ENCODE measurements around the gene AS3MT.
"Not testable (repeated sequence)": the region's sequence is repeated elsewhere in the genome, so short reads cannot be mapped to it uniquely, and the experiment has no call there.

Gene AS3MT, protein sequence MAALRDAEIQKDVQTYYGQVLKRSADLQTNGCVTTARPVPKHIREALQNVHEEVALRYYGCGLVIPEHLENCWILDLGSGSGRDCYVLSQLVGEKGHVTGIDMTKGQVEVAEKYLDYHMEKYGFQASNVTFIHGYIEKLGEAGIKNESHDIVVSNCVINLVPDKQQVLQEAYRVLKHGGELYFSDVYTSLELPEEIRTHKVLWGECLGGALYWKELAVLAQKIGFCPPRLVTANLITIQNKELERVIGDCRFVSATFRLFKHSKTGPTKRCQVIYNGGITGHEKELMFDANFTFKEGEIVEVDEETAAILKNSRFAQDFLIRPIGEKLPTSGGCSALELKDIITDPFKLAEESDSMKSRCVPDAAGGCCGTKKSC

DNA sequence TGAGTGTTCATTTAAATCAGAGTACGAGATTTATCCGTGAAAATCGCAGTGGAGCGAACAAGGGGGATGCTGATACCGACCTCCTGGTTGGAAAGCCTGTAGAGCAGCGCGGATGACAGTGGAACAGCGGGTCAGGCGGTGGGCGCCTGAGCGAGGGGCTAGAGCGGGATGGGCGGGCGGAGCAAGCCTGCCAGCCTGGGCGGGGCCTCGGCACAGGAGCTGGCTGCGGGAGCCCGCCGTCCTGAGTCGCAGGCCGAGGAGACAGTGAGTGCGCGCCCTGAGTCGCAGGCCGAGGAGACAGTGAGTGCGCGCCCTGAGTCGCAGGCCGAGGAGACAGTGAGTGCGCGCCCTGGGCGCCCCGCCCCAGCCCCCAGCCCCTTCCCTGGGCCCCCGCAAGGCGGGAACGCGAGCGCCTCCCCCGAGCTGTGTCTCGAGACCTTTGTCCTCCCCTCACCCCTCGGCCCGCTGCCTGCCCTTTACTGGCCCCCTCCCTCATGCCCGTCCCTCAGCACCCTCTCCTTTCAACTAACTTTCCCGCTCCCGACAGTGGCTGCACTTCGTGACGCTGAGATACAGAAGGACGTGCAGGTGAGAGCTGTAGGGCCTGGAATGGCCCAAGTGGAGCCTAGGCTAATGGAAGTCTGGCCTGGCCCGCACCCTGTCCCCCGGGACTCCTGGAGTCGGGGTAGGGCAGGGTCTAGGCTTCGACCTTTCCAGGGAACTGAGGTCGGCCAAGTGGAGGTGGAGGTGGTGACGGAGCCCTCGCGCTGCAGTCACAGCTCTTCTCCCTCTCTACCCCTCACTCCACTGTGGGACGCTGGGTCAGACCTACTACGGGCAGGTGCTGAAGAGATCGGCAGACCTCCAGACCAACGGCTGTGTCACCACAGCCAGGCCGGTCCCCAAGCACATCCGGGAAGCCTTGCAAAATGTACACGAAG lies at the start of gene AS3MT:
AS3MT (plus strand) TSS at position 213 of the 941 bp plus-strand sequence; CDS start at position 336, 123 bp downstream.
- in situ Hi-C loops (cut with MboI; ENCODE audit: low sequenced_read_pairs), result no loop called here

DNA sequence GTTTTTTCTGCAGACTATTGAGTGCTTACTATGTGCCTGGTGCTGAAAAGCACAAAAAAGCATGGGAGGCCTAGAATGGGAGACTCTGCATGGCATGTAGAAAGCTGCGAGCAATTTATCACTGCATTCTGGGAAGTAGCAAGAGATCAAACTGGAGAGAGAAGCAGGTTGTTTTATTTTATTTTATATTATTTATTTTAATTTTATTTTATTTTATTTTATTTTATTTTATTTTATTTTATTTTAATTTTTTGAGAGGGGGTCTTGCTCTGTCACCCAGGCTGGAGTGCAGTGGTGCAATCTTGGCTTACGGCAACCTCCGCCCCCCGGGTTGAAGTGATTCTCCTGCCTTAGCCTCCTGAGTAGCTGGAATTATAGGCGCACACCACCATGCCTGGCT lies 49.3 kb upstream of the AS3MT start:
- in situ Hi-C loops (cut with MboI; ENCODE audit: low sequenced_read_pairs), result not testable (repeated sequence)

DNA sequence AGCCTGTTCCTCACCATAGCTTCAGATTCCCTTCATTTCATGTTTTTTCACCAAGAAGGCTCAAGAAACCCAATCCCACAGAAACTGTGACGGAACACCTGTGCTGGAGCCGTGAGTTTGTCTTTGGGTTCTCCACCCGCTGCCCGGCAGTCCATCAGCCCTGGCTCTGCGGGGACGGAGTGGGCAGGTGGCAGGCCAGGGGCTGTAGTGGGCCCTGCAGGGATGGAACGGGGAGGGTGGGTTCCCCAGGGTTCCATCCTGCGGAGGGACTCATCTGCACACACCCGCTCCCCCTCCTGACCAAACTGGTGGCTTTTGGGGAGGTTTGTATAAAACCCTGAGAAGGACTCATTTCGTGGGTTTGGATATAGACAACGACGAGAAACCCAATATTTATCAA lies 47.0 kb upstream of the AS3MT start:
- in situ Hi-C loops (cut with MboI; ENCODE audit: low sequenced_read_pairs), result no loop called here

DNA sequence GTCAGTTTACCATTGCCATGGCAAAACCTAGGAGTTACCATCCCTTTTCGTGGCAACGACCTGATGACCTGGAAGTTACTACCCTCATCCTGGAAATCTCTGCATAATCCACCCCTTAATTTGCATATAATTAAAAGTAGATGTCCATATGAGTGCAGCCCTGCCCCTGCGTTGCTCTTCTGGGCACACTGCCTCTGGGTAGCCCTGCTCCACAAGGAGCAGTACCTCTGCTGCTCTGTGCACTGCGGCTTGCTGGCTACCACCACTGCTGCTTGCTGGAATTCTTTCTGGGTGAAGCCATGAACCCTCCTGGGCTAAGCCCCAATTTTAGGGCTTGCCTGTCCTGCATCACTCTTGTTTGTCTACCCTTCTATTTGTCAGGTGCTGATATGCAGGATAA lies 44.6 kb upstream of the AS3MT start:
- in situ Hi-C loops (cut with MboI; ENCODE audit: low sequenced_read_pairs), result no loop called here

DNA sequence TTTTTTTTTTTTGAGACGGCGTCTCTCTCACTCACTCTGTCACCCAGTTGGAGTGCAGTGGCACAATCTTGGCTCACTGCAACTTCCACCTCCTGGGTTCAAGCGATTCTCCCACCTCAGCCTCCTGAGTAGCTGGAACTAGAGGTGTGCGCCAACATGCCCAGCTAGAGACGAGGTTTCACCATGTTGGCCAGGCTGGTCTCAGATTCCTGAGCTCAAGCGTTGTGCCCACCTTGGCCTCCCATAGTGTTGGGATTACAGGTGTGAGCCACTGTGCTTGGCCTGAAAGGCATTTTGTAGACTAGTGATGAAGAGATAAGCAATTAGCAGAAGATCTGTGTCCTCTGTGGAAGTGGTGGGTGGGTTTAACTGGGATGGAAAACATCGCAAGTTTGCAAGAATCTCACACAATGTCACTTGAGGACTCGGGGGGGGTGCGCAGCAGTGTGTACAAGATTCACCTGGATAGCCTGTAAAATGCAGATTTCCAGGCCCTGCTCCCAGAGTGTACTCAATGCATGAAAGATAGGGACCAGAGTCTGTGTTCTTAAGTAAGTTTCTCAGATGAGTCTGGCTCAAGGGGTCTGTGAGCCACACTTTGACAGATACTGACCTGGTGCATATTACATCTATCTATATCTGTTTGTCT lies 43.0 kb upstream of the AS3MT start:
- in situ Hi-C loops (cut with MboI; ENCODE audit: low sequenced_read_pairs), result no loop called here

DNA sequence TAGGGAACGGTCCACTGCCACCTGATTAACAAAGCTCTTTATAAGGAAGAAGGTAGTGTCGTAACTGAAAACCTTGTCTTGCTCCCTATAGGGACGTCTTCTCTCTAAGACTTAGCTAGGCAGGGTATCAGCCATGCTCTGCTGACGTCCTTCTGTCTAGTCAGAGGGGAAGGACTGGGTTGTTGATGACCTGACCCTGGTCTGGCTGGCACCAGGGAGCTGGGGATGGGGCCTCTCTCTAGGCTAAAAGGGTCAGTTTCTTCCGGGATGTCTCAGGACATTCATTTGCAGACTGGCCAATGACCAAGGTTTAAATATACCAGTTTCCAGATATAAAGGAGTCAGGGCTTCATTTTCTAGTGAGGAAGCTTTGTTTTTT lies 41.7 kb upstream of the AS3MT start:
- in situ Hi-C loops (cut with MboI; ENCODE audit: low sequenced_read_pairs), result no loop called here

DNA sequence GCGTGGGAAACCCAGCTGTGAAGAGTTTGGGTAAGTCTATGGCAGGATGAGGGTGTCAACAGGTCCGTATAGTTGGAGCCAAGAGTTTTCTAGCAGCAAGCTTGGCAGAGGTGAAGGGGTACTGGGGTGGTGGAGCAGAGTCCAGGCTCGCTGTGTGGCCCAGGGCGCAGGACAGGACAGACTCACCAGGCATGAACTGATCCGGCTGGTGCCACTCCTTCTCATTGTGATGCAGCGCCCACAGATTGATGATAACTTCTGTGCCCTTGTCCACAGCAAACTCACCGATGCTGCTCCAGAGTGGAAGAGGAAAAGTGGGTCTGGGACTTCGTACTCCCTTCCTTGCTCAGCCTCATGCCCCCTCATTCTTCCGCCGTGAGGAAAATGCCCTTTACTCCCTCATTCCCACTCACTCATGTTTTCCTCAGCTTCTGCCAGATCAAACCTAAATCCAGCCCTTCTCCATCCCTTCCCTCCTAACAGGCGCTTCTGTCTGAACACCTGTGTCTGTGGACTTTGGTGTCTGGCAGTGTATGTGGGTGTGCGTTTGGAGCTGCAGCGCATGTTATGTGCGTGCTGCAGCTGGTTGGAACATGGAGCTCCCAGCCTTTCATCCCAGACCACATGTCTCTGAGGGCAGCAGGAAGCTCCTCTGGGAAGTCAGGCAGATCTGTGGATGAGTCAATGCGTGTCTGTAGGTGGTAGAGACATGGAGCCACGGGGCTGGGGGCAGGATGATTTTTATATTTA lies 37.8 kb upstream of the AS3MT start:
- in situ Hi-C loops (cut with MboI; ENCODE audit: low sequenced_read_pairs), result no loop called here

DNA sequence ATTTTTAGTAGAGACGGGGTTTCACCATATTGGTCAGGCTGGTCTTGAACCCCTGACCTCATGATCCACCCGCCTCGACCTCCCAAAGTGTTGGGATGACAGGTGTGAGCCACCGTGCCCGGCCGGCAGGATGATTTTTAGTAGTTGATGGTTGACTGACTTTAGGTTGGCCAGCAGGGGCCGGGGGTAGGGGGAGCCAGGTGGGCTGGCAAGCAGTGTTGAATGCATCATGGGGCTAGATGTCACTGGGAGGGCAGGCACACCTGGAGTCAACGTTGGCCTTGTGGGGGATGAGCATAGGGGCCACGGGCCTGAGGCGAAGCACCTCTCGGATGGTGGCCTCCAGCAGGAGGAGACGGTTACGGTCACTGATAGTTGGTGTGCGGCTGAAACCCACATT lies 37.0 kb upstream of the AS3MT start:
- in situ Hi-C loops (cut with MboI; ENCODE audit: low sequenced_read_pairs), result no loop called here

DNA sequence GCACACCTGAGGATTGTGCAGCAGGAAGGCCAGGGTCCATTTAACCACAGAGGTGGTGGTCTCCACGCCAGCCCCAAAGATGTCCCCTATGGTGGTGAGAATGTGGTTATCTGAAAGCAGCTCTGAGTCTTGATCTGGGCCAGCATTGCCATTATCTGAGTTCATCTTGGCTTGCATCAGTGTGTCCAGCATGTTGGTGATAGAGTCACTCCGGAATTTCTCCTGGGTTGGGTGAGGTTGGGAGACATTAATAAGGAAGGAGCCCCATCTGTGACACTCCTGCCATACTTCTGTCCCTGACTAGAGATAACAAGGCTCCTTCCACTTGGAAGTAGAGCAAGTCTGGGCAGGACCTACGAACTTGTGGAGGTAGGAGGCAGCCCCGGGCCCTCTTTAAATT lies 36.3 kb upstream of the AS3MT start:
- in situ Hi-C loops (cut with MboI; ENCODE audit: low sequenced_read_pairs), result no loop called here

DNA sequence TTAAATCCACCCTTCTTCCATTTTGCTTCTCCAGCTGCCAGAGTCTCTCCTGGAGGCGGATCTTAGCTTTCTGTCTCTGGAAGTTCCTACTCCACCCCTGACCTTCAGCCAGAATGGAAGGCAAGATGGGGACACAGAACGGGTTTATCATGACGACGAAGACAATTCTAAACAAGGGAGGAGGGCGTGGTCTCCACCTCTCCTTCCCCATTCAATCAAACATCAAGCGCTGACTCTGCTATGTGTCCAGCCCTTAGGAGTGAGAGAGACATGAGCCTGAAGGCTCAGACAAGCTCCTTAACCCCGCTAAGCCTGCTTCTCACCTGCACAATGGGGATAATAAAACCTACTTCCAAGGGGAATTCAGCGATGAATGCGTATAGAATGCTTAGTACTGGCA lies 35.1 kb upstream of the AS3MT start:
- in situ Hi-C loops (cut with MboI; ENCODE audit: low sequenced_read_pairs), result no loop called here

DNA sequence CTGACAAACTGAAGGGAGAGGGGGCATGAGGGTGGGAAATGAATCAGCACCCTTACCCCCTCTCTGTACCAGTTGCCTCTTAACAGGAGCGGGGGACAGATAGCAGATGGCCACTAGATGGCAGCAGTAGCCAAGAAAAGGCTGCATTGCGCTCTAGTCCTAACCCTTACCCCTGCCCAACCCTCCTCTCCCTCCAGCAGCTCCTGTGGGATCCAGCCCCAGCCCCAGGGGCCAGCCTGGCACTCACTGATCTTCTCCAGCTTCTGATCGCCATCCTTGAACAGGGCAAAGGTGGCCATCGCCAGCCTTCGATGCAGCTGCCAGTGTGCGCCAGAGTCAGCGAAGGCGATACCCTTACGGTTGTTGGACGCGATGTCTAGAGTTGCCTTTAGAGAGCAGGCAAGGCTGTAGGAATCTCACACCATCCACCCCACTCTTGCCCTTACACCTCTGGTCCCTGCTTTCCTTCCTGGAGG lies 34.2 kb upstream of the AS3MT start:
- in situ Hi-C loops (cut with MboI; ENCODE audit: low sequenced_read_pairs), result no loop called here

DNA sequence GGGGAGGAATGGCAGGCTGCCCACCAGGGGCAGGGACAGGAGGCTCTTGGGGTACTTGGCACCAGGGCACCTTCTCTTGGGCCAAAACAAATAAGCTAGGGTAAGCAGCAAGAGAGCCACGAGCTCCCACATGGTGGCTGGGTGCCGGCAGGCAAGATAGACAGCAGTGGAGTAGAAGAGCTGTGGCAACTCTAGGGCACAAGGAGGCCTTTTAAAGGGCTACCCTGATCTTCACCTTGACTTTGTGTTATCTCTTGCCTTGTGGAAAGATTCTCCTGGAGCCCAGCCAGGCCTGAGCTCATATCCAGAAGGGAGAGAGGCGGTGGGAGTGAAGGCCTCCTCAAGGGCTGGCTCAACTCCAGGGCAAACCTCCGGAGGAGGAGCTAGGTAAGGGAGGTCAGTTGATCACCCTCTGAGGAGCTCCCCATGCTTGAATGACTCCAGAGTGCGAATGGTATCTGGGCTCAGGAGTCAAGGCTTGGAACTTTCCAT lies 32.0 kb upstream of the AS3MT start, which contains the start of gene CYP17A1:
CYP17A1 (minus strand) TSS at position 184 of the 492 bp plus-strand sequence; CDS start at position 132, 52 bp downstream.
- in situ Hi-C loops (cut with MboI; ENCODE audit: low sequenced_read_pairs), result no loop called here

DNA sequence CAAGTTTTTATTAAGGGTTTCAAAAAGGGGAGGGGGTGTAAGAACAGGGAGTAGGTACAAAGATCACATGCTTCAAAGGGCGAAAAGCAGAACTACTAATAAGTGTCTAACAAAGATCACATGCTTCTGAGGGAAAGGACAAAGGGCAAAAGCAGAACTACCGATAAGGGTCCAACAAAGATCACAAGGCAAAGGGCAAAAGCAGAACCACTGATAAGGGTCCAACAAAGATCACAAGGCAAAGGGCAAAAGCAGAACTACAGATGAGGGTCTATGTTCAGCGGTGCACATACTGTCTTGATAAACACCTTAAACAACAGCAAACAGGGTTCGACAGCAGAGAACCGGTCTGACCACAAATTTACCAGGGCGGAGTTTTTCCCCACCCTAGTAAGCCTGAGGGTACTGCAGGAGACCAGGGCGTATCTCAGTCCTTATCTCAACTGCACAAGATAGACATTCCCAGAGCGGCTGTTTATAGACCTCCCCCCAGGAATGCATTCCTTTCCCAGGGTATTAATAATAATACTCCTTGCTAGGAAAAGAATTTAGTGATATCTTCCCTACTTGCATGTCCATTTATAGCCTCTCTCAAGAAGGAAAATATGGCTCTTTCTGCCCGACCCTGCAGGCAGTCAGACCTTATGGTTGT lies 30.9 kb upstream of the AS3MT start:
- in situ Hi-C loops (cut with MboI; ENCODE audit: low sequenced_read_pairs), result not testable (repeated sequence)

DNA sequence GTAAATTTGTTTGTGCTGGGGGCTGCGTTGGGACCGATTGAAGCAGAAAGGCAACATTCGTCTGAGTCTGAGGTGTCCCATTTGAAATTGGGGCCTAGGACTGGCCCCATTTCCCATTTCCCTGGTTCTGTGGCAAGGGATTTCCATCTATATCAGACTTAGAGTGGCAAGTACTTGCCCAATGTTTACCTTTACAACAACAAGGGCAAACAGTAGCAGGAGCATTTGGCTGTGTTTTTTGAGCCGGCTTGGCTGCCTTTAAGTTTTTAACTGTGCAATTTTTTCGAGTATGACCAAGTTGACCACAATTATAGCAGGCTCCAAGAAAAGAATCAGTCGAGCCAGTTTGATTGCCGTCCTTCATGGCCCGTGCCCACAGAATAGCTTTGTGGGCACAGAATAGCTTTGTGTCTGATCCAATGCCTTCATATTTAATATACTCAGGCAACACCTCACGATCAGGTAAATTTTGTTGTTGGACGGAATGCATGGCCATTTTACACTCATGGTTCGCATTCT lies 27.4 kb upstream of the AS3MT start:
- in situ Hi-C loops (cut with MboI; ENCODE audit: low sequenced_read_pairs), result no loop called here

DNA sequence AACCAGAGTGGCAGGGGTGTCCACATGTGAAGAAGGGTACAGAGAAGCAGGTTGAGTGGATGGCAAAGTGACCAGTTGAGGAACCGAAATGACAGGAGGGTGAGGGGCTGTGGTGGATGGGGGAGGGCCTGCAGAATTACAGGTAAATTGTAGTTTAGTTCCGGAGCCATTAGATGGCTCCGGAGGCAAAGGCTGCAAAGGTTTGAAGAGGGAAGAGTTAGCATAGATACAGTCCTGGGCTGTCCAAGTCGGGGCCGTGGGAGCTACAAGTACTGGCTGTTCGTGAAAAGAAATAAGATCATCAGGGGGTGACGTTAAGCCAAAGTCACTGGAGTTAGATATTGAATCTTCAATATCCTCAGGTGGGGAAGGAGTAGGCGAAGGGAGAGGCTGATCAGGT lies 26.1 kb upstream of the AS3MT start:
- in situ Hi-C loops (cut with MboI; ENCODE audit: low sequenced_read_pairs), result not testable (repeated sequence)

DNA sequence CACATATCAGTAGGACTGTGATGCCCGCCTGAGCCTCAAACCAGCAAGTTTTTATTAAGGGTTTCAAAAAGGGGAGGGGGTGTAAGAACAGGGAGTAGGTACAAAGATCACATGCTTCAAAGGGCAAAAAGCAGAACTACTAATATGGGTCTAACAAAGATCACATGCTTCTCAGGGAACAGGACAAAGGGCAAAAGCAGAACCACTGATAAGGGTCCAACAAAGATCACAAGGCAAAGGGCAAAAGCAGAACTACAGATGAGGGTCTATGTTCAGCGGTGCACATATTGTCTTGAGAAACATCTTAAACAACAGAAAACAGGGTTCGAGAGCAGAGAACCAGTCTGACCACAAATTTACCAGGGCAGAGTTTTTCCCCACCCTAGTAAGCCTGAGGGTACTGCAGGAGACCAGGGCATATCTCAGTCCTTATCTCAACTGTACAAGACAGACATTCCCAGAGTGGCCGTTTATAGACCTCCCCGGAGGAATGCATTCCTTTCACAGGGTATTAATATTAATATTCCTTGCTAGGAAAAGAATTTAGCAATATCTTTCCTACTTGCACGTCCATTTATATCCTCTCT lies 25.0 kb upstream of the AS3MT start:
- in situ Hi-C loops (cut with MboI; ENCODE audit: low sequenced_read_pairs), result not testable (repeated sequence)

DNA sequence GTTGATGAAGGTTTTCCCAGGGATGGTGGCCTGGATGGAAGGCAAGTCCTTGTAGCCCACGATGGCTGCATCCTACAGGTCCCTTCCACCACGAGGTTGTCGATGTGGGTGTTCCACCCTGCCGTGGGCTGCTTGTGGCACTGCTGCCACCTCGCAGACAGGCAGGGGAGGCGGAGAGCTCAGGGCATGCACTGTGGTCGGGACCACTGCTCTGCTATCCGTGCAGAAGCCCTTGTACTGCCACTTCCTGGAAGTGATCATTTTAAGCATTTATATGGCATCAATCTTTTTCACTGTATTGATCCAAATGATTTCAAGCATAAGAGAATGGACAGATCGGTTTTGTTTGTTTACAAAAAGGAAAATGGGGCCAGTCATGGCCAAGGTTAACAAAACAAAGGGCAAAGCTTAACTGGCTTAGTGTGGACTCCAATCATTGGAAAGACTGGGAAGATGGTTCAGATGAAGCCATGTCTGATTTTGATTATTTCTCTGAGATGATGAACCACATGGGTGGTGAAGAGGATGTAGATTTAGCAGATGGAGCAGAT lies 23.8 kb upstream of the AS3MT start:
- in situ Hi-C loops (cut with MboI; ENCODE audit: low sequenced_read_pairs), result no loop called here

DNA sequence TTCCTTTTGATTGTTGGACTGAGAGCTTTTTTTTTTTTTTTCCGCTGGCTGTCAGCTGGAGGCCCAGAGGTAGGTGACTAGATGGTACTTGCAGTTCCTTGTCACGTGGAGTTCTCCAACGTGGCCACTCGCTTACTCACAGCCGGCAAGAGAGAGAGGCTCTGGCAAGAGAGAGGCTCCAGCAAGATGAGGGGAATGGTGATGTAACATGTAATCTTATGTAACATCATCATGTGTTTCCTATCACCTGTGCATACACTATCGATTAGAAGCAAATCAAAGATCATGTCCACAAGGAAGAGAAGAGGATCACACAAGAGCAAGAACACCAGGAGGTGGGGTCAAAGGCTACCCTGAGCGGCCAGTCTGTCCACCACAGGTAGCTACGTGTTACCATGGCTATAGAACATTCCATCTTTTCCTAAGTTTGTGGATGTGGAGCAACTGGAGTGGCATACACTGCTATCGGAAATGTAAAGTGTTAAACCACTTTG lies 19.2 kb upstream of the AS3MT start:
- in situ Hi-C loops (cut with MboI; ENCODE audit: low sequenced_read_pairs), result no loop called here

DNA sequence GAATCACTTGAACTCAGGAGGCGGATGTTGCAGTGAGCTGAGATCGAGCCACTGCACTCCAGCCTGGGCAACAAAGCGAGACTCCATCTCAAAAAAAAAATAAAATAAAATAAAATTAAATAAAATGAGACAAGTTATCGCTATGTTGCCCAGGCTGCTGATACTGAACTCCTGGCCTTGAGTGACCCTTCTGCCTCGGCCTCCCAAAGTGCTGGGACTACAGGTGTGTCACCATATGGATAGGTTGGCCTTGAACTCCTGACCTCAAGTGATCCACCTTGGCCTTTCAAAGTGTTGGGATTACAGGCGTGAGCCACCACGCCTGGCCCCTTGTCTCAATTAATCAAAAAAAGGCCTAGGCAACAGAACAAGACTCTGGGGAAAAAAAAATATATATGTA lies 16.0 kb upstream of the AS3MT start:
- in situ Hi-C loops (cut with MboI; ENCODE audit: low sequenced_read_pairs), result not testable (repeated sequence)
